GM19372 (cell line): ENCODE measurements around the gene PRDM16.
"Not testable (repeated sequence)": the region's sequence is repeated elsewhere in the genome, so short reads cannot be mapped to it uniquely, and the experiment has no call there.

ENCODE experiments used
- ATAC-seq: cut with Tn5 transposase; IDR thresholded peaks from one replicate; pipeline ENCODE4 v1.9.1; 2021; ENCODE audit warnings: mild to moderate bottlenecking, low read depth, moderate library complexity; ENCODE audit not compliant: unreplicated experiment

PRDM16 gene

GRCh38 chr1:3153902-3154795 lies 85.1 kb downstream of the PRDM16 start:
- no peak for ATAC-seq

DNA sequence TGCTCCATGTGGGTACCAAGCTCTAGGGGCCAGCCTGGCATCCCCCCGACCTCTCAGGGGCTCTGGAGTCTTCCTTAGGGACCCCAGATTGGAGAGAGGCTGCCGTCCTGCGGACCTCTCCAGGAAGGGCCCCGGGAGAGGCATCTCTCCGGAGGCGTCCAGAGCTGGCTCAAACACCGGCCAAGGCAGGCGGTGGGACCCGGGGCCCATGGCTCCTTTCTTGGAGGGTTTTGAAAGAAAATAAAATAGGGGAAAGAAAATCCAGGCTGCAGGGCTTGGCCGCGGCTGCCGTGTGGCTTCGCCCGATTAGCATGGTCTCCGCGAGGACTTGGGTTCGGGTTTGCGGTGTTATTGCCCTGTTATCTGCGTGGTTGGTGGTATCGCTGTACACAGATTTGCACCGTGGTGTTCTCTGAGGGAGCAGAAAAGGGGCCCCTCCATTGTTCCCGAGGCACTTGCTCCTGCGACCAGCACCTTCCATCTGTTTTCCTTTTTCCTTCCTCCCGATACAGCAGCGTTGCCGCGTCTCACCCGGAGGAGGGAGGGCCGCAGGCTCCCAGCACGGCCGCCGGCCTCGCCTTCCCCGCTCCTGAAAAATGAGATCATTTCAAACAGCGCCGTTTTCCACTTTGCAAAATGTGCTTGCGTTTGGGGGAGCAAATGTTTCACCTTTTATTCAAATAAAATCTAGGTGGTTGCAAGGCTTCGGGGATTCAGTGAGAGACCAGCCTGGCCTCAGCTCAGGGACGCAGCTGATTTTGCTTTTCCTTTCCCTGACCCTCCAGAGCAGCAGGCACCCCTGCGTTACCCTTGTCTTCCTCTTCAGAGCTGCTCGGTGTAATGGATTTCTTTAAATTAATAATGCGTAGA lies 86.3 kb downstream of the PRDM16 start:
- no peak for ATAC-seq

DNA sequence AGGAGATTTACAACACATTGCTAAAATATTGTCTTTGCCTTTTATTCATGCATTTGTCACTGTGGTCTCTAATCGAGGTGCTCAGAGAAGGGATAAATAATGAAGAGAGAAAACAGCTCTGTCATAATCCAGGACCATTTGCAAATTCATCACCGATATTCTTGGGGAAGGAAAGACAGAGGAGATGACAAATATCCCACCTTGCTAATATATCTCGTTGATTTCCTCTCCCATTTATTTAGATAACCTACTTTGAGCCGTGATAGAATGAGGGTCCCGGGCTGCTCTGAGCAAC lies 86.9 kb downstream of the PRDM16 start:
- ATAC-seq, result no peak

DNA sequence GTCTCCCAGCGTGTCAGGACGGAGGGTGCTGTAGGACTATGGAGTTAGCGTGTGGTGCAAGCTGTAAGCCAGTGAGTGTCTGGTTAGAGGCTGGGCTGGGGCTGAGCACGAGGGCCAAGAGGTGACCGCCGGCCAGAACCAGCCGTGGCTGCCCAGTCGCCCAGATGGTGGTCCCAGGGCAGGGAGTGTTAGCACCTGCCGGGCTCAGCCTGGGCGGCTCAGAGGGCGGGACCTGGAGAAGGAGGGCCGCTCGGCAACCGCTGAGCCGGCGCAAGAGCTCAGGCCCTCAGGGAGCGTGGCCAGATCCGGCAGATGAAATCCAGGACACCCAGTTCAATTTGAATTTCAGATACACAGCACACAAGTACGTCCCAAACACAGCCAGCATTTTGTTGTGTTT lies 87.9 kb downstream of the PRDM16 start:
- no peak for ATAC-seq

DNA sequence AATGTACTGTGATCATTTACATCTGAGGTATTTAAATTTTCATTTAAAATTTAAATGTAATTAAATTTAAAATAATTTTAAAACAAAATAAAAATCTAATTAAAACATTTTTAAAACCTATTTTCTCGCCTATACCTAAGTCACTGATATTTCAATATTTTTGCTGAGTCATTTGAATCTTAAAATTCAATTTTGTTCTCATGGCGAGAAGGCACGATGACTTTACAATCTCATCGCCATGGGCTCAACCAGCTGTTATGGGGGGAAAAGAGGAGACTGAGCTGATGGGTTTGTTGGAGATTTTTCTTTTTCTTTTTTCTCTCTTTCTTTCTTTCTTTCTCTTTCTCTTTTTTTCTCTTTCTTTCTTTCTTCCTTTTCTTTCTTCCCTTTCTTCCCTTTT lies 89.3 kb downstream of the PRDM16 start:
- ATAC-seq, result no peak

DNA sequence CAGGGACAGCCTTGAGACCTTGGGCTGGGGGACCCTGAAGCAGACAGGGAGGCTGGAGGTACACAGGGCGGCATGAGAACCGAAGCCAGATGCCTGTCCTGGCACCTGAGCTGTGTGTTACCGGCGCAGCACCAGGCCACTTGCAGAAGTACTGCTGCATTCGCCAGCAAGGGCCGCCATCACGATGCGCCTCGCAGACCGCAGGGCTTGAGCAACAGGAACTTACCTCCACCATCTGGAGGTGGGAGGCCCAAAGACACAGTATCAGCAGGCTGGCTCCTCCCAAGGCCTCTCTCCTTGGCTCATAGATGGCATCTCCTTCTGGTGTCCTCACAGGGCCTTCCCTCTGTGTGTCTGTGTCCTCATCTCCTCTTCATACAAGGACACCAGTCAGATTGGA lies 90.1 kb downstream of the PRDM16 start:
- no peak for ATAC-seq

GRCh38 chr1:3159996-3160395 lies 91.0 kb downstream of the PRDM16 start:
- ATAC-seq, result no peak

DNA sequence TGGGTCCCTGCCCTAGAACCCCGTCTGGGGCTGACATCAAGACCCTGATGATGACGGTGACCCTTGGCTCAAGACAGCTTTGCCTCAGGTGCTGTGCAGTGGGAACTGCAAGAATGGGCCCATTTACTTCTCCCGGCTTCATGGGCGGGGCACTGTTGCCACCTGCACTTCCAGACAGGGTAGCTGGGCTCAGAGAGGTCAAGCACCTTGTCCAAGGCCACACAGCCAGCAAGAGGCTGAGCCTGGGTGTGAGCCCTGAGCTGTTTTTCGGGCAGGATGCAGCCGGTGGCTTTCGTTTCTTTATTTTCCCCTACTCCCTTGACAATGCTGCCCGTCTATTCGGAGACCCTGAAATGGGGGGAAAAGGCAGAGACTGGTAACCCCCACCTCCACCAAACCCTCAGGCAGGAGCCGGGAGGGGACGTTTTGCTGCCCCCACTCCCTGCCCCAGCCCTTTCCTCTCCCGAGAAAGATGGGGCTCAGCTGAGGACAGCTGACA lies 91.7 kb downstream of the PRDM16 start:
- no peak for ATAC-seq

DNA sequence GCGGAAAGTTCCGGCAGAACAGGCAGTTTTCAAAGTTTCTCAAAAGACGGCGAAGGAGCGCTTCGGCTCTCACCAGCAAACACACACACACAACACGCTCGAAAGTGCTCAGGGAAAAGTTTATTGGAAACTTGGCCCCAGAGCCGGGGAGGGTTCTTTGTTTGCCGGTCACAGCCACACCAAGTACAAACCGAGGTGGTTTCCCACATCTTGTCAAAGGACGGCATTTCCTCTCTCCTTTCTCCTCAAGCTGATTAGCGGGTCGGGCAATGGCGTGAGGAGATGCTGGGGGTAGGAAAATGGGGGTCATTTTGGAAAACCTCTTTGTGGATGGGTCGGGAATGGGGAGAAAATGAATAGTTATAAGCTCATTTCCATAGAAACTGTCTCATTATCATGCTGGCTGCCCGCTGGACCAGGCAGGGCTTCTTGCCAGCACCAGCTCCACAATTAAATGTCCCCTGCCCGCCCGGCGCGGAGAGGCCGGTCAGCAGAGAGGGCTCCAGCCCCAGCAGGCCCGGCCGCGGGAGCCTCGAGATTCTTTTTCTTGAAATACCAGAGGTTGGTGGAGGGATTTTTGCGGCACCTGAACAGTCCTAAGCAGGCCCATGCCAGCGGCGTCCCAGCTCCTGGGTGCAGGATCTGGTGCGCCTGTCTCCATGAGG lies 92.3 kb downstream of the PRDM16 start:
- no peak for ATAC-seq

- no peak for ATAC-seq
Observed at GRCh38 chr1:3162322-3162882, 93.4 kb downstream of the PRDM16 start.

GRCh38 chr1:3163356-3163755 lies 94.4 kb downstream of the PRDM16 start:
- no peak for ATAC-seq

DNA sequence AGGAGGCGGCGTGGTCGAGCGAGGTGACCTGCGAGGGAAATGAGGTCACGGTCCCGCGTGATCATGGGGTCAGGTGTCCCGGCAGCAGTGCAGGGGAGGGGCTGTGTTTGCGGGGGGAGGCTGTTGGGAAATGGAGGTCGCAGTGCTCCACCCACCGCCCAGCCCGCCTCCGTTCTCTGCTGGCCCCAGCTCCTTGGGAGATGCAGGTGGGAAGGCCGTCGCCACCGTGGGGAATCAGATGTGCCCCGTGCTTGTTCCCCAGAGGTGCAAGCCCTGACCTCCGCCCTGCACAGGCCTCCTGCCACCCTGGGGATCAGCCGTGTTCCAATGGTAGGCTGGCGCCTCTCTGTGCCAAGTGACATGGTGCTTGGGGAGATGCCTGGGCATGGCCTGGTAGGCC lies 95.7 kb downstream of the PRDM16 start:
- ATAC-seq, result no peak

DNA sequence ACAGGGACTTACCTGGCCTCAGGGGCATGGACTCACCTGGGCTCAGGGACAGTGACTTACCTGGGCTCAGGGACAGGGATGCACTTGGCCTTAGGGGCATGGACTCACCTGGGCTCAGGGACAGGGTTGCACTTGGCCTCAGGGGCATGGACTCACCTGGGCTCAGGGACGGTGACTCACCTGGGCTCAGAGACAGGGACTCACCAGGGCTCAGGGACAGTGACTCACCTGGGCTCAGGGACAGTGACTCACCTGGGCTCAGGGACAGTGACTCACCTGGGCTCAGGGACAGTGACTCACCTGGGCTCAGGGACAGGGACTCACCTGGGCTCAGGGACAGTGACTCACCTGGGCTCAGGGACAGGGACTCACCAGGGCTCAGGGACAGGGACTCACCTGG lies 96.2 kb downstream of the PRDM16 start:
- not testable (repeated sequence) for ATAC-seq

GRCh38 chr1:3166206-3166918 lies 97.4 kb downstream of the PRDM16 start:
- ATAC-seq, result no peak

DNA sequence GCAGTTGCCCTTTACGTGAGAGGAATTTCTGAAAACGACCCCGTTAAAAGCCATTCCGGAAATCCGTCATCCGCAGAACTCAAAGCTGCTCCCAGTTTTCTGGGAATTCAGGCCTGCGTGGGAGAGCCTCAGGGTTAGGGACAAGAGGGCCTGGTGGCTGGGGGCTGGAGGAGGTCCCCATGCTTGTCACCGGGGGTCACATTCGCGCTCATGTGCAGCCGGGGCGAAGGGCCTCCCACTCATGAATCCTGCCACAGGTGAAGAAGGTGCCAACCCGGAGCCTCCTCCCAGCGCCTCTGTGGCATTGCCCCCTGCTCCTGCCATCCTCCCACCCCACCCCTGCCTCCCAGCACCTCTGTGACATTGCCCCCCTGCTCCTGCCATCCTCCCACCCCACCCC lies 98.3 kb downstream of the PRDM16 start:
- ATAC-seq, result no peak

GRCh38 chr1:3168678-3169077 lies 99.7 kb downstream of the PRDM16 start:
- no peak for ATAC-seq

DNA sequence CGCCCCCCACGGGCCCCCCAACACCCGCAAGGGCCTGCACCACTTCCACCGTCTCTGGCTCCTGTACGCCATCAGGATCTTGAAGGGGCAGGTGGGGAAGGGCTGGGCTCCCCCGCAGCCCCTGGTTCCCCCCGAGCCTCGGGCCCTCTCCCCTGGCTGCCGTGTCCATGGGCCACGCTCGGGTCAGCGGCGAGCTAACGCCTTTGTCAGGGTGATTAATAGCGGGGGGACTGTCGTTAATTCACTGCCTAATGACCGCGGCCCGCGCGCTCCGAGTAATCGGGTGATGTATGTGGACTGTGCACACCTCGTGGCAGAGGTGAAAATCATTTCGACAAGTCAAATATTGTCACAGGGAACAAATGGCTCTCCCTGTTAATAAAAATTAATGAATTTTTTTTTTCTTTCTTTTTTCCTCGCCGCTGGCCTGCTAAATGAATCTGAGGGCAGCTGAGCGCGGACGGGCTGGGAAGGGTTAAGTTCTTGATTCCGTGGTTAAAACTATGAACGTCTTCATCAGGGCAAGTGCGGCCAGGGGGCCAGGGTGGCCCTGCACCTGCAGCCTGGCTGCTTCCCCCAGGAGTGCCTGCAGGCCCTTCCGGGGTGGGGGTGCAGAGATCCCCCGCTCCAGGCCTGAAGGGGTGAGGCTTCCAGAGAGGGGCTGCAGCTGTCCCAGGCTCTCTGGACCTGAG lies 100.8 kb downstream of the PRDM16 start:
- ATAC-seq, result no peak

DNA sequence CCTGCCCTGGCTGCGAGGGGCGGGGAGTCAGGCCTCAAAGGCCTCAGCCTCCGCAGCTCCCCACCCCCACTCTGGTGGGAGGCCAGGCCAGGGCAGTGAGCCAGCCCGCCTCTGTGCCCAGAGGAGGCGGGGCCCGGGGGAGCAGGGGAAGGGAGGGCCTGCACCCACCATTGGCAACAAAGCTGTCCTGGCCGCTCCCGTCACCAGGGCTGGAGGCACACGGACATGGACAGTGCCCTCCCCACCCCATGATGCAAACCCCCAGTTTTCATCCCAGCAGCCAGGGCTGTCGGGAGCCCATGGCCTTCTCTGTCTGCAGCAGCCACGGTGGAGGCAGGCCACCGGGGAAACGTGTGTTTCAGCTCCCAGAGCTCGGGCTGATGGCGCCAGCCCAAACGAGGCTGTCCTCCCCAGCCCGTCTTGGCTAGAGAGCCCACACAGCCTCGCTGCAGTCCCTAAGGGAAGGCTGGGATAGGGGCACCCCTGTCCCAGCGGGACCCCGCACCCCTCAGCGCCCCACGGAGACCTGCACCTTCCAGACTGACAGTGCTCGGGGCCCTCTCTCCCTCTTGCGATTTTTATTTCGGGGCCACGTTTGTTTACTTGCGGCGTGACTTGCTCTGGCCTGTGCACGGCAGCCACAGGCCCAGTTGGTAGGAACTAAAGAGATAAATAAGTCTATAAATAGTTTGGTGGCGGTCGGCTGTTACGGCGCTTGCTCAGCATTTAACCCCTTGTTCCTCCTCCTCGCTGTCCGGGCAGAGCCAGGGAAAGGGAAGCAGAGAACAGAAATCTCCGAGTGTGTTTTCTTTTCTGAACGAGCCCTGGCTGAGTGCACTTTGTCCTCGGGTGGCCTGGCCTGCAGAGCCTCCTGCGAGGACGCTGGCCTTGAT lies 101.8 kb downstream of the PRDM16 start:
- no peak for ATAC-seq

DNA sequence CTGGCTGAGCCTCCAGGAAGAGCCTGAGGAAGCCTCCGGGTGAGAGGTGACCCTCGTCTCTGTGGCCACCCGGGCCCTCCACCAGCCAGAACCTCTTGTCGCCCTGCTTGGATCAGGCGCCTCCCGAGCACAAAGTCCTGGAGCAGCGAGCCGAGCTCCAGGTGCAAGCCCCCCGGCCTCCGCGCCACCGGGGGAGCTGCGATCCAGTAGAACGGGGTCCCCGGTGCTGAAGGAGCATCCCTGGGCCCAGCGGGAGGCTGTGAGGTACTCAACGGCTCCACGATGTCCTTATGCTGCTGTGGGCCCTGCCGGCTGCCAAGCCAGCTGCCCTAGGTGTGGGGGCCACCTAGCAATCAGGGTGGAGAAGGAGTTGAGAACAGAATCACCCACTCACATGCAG lies 102.8 kb downstream of the PRDM16 start:
- no peak for ATAC-seq
